Endothelial cell of umbilical vein (primary cell): Measurements from ENCODE around the gene C6orf132. TPM values are rescaled to one million over a fixed set of nuclear protein-coding genes. Genes with fewer than 3 reads are reported as not detected.

ENCODE experiments used
- BruUV-seq: library from RNA; stranded (reverse); fragments of 400-500 nt; replicated peaks from 2 replicates; lab custom pipeline; 2021; lab: Mats Ljungman, UMichigan
- CTCF ChIA-PET: fragments of 300-600, 350-600 bp; sonication (Branson Sonifier 250); formaldehyde crosslinking; loops from one replicate; lab custom pipeline; 2021; ENCODE audit warnings: antibody characterized with exemption, inconsistent platforms; lab: Charles Lee
- POLR2A ChIA-PET: fragments of 300-600, 350-600 bp; sonication (Branson Sonifier 250); formaldehyde crosslinking; loops from one replicate; lab custom pipeline; 2021; ENCODE audit warnings: antibody characterized with exemption, inconsistent platforms; lab: Charles Lee
- DNase-seq: peaks from one replicate; pipeline ENCODE4 v3.0.0-alpha.2; 2011; ENCODE audit warnings: low read depth, low spot score
- FAIRE-seq: peaks from 2 replicates; lab custom pipeline; 2011; peaks lifted over from hg19 to GRCh38; lab: Jason Lieb, UNC
- H2AFZ ChIP-seq: 2 replicates; pipeline ENCODE4 v1.6.0; 2012; ENCODE audit warnings: low read depth, low read length, control low read depth, inconsistent platforms
- H3K27ac ChIP-seq: 2 replicates; pipeline ENCODE4 v1.5.1; 2011; ENCODE audit warnings: low read depth, mild to moderate bottlenecking, control low read depth, low read length, moderate library complexity; ENCODE audit not compliant: insufficient read depth
- H3K27me3 ChIP-seq, 2 experiments: 2 replicates each; pipeline versions ENCODE4 v1.6.0 to v1.6.1; 2011; ENCODE audit warnings: low read length in 2 of 2, mixed read lengths in 1 of 2; ENCODE audit not compliant: control insufficient read depth in 2 of 2, insufficient read depth in 2 of 2
- H3K36me3 ChIP-seq, 2 experiments: 2 replicates in 1 of 2; 3 replicates in 1 of 2; pipeline ENCODE4 v1.5.1; 2011; ENCODE audit warnings: low read length in 2 of 2, mild to moderate bottlenecking in 1 of 2, moderate library complexity in 1 of 2; ENCODE audit not compliant: control insufficient read depth in 2 of 2, insufficient read depth in 2 of 2; ENCODE audit errors: extremely low read depth in 1 of 2
- H3K4me1 ChIP-seq: 3 replicates; pipeline ENCODE4 v1.5.1; 2011; ENCODE audit warnings: mild to moderate bottlenecking, low read length; ENCODE audit not compliant: control insufficient read depth, insufficient read depth; ENCODE audit errors: extremely low read depth
- H3K4me2 ChIP-seq: 2 replicates; pipeline ENCODE4 v1.6.1; 2011; ENCODE audit warnings: low read length, control low read depth, mixed read lengths; ENCODE audit not compliant: insufficient read depth
- H3K4me3 ChIP-seq, 3 experiments: fragments of 200-600 bp in 1 of 3; sonication (generic), shearing (Covaris generic) in 1 of 3; replicated peaks in 1 of 3; 2 replicates each; pipeline ENCODE4 v1.5.1; 2011 to 2016; ENCODE audit warnings: control low read depth in 3 of 3, low read length in 3 of 3, mild to moderate bottlenecking in 2 of 3, inconsistent platforms in 1 of 3, low read depth in 1 of 3, moderate library complexity in 1 of 3; ENCODE audit not compliant: insufficient read depth in 1 of 3
- H3K79me2 ChIP-seq: 2 replicates; pipeline ENCODE4 v1.6.0; 2012; ENCODE audit warnings: low read length, inconsistent platforms; ENCODE audit not compliant: control insufficient read depth, insufficient read depth
- H3K9ac ChIP-seq: replicated peaks from 2 replicates; pipeline ENCODE3; 2011; ENCODE audit warnings: low read length, control low read depth; ENCODE audit not compliant: insufficient read depth; ENCODE audit errors: extremely low read depth
- H3K9me1 ChIP-seq: replicated peaks from 3 replicates; pipeline ENCODE4 v1.6.0; 2011; ENCODE audit warnings: mild to moderate bottlenecking, low read length; ENCODE audit not compliant: control insufficient read depth, insufficient read depth; ENCODE audit errors: extremely low read depth
- H3K9me3 ChIP-seq: replicated peaks from 2 replicates; pipeline ENCODE4 v1.5.1; 2012; ENCODE audit warnings: low read length, inconsistent platforms; ENCODE audit not compliant: control insufficient read depth, insufficient read depth
- H4K20me1 ChIP-seq: replicated peaks from 2 replicates; pipeline ENCODE3; 2011; ENCODE audit warnings: mild to moderate bottlenecking, low read length; ENCODE audit not compliant: control insufficient read depth, insufficient read depth; ENCODE audit errors: extremely low read depth
- EZH2 ChIP-seq: IDR thresholded peaks from 2 replicates; pipeline ENCODE4 v1.6.1; 2012; ENCODE audit warnings: borderline replicate concordance, low read depth, mild to moderate bottlenecking, moderate library complexity, low read length, inconsistent platforms; ENCODE audit not compliant: severe bottlenecking
- FOS ChIP-seq: IDR thresholded peaks from 2 replicates; pipeline ENCODE4 v1.6.1; 2011; ENCODE audit warnings: mild to moderate bottlenecking, low read length, moderate library complexity, borderline replicate concordance; ENCODE audit not compliant: insufficient read depth
- GATA2 ChIP-seq: IDR thresholded peaks from 2 replicates; pipeline ENCODE4 v1.7.0; 2011; ENCODE audit warnings: low read depth, mild to moderate bottlenecking, moderate library complexity, mixed read lengths, low read length; ENCODE audit not compliant: insufficient read length, insufficient read depth
- JUN ChIP-seq: IDR thresholded peaks from 2 replicates; pipeline ENCODE4 v1.6.1; 2011; ENCODE audit warnings: borderline replicate concordance, low read depth; ENCODE audit not compliant: insufficient read length, insufficient read depth
- MYC ChIP-seq: IDR thresholded peaks from one replicate; pipeline ENCODE4 v1.6.1; 2011; ENCODE audit warnings: mild to moderate bottlenecking, low read depth, low read length
- POLR2A ChIP-seq: IDR thresholded peaks from 2 replicates; pipeline ENCODE4 v1.6.1; 2012; ENCODE audit warnings: low read depth, mild to moderate bottlenecking, control low read depth, low read length
- POLR2AphosphoS5 ChIP-seq: IDR thresholded peaks from 2 replicates; pipeline ENCODE4 v1.6.1; 2012; ENCODE audit warnings: low read depth, mild to moderate bottlenecking, control low read depth, low read length, moderate library complexity; ENCODE audit not compliant: insufficient read depth
- dilution Hi-C: fragments of 300-500 bp; cut with MboI; formaldehyde crosslinking; loops from one replicate; pipeline ENCODE4 v1.15.0; 2019; ENCODE audit warnings: low sequenced_read_pairs; ENCODE audit not compliant: extremely low pct_ligation_motif_present
- intact Hi-C: fragments of 100-400 bp; cut with micrococcal nuclease; formaldehyde crosslinking; loops from one replicate; pipeline ENCODE4 v1.10.0; 2022
- polyA plus RNA-seq, 4 experiments: library from polyadenylated mRNA; depleted of rRNA in 3 of 4; stranded (reverse) in 3 of 4; unstranded in 1 of 4; fragments of >200 nt; gene quantifications; 2 replicates each; pipeline versions ENCODE4 v1.2.1 to v1.2.3, GENCODE V29; 2011 to 2012; ENCODE audit warnings: missing spikeins in 1 of 4
- total RNA-seq: library from RNA; stranded (reverse); gene quantifications from 2 replicates; pipeline ENCODE4 v1.2.3, GENCODE V29; 2021
- TF ChIP-seq, protein P1 (sequence below), 2 donors: IDR thresholded peaks; 1 replicate in 1 of 2; 2 replicates in 1 of 2; pipeline ENCODE4 v1.5.1; 2011; ENCODE audit warnings: low read length in 2 of 2, mild to moderate bottlenecking in 2 of 2, moderate library complexity in 2 of 2, control low read depth in 1 of 2, inconsistent platforms in 1 of 2, low read depth in 1 of 2; ENCODE audit not compliant: insufficient read depth in 1 of 2; ENCODE audit errors: extremely low read depth in 1 of 2
- TF ChIP-seq, protein P2 (sequence below): IDR thresholded peaks from 2 replicates; pipeline ENCODE4 v1.6.1; 2011; ENCODE audit not compliant: insufficient read depth, insufficient read length

Gene C6orf132
- total and polyA plus RNA-seq, 2 donors (not counting 3 experiments of a cell fraction or from before 2014, with no cell fraction given): 0.15 to 0.71 TPM

GRCh38 chr6:42140756-42141602 lies 1.4 kb downstream of the C6orf132 start:
- dilution Hi-C loops (no loop called here), intact Hi-C loops (no loop called here)
- no peak for DNase-seq
- Histone ChIP-seq H3K27me3 (peaks cover 2% of the 10 kb centered on the region in 2 experiments), H3K4me1 (peaks cover 22% of the 10 kb centered on the region), H3K4me3 (no peak overlapping the region), H3K9ac (no peak overlapping the region), H3K36me3 (no peaks in the 10 kb centered on the region), H3K79me2 (no peaks in the 10 kb centered on the region), H3K9me1 (no peaks in the 10 kb centered on the region), H4K20me1 (no peaks in the 10 kb centered on the region), H3K4me2 (no peak overlapping the region), H3K9me3 (no peaks in the 10 kb centered on the region), H3K27ac (no peak overlapping the region), H2AFZ (no peak overlapping the region)
- FAIRE-seq: no peak
- ChIA-PET POLR2A (no interaction called here), CTCF (interaction anchor here (1.3 to 2.5 kb wide), 2 partner anchors 11 to 37 kb away, joined by 3 to 11 read pairs; no protein-coding TSS in a partner anchor)
- no TSS peak for BruUV-seq
- TF ChIP-seq JUN (no peak), FOS (no peak), POLR2AphosphoS5 (no peak), EZH2 (no peak), POLR2A (no peak), GATA2 (no peak), MYC (no peak)
- TF ChIP-seq, protein P1, sequence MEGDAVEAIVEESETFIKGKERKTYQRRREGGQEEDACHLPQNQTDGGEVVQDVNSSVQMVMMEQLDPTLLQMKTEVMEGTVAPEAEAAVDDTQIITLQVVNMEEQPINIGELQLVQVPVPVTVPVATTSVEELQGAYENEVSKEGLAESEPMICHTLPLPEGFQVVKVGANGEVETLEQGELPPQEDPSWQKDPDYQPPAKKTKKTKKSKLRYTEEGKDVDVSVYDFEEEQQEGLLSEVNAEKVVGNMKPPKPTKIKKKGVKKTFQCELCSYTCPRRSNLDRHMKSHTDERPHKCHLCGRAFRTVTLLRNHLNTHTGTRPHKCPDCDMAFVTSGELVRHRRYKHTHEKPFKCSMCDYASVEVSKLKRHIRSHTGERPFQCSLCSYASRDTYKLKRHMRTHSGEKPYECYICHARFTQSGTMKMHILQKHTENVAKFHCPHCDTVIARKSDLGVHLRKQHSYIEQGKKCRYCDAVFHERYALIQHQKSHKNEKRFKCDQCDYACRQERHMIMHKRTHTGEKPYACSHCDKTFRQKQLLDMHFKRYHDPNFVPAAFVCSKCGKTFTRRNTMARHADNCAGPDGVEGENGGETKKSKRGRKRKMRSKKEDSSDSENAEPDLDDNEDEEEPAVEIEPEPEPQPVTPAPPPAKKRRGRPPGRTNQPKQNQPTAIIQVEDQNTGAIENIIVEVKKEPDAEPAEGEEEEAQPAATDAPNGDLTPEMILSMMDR (IDR thresholded peaks at IDR 0.05; ENCODE audit: extremely low read depth in 1 of 2, insufficient read depth in 1 of 2, low read depth in 1 of 2, low read length in 2 of 2): no peak
- TF ChIP-seq, protein P2, sequence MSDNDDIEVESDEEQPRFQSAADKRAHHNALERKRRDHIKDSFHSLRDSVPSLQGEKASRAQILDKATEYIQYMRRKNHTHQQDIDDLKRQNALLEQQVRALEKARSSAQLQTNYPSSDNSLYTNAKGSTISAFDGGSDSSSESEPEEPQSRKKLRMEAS: no peak
